AG20443 (cell line): ENCODE measurements around the gene PGLYRP3.

Source experiments
- DNase-seq: peaks from one replicate; pipeline ENCODE4 v3.0.0; 2012; ENCODE audit warnings: low spot score, mixed read lengths

PGLYRP3 gene

GRCh38 chr1:153260585-153261280, 52.0 kb downstream of the PGLYRP3 start:
- DNase-seq, result no peak

- DNase-seq, result no peak
Measured at GRCh38 chr1:153259387-153259786, 53.4 kb downstream of the PGLYRP3 start, which contains the start of gene LORICRIN. LORICRIN (plus strand) TSS chr1:153259687; CDS start chr1:153260950, 1,263 bp downstream.

DNA sequence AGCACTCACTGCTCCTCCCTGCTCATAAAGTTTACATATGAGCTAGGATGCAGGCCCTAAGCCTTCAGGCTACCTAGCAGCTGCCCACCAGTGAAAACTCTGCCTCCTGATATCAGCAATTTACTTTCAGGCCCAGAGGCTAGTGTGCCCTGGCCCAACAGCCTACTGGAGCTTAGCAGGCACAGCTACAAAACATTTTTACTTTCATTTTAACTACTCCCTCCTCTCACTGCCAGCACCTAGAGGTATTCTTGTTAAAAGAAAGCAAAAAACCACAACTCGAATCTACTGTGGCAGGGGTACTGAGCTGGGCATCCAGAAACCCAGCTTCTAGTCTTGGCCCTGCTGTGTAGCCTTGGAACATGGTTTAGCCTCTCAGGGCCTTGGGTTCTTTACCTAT, 59.1 kb downstream of the PGLYRP3 start:
- no peak for DNase-seq

DNA sequence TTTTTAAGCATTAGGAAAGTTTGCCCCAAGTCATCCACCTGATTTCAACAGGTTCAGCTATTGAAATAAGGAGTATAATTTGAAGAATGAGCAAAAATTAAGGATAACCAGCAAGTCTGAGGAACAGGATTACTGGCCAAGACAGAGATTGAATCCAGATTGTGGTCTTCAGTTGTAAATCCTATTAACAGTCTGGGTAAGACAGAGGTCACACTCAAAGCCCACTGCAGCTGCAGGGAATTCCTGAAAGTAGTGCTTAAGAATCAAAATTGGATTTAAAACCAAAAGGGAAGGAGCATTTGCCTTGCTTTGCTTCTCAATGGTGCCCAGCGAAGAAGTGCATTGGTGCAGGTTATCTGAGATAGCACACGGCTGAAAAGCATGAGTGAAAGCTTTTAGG, 59.7 kb downstream of the PGLYRP3 start:
- DNase-seq, result no peak

DNA sequence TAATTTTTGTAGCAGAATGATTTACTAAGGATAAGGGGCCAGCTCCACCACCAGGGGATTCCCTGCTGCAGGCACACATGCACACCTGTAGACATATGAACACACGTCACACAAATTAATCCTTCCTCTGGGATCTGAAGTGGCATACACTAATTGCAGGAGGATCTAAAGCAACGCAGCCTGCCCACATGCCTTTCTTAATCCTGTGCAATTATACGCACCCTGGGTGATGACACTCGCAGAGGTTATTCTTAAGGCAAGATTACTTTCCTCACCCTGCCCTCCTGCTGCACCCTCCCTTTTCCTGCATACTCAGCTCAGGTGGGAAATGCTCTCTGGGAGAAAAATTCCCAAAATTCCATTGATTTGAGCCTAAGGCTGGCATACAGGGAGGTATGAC, 60.8 kb downstream of the PGLYRP3 start:
- no peak for DNase-seq

DNA sequence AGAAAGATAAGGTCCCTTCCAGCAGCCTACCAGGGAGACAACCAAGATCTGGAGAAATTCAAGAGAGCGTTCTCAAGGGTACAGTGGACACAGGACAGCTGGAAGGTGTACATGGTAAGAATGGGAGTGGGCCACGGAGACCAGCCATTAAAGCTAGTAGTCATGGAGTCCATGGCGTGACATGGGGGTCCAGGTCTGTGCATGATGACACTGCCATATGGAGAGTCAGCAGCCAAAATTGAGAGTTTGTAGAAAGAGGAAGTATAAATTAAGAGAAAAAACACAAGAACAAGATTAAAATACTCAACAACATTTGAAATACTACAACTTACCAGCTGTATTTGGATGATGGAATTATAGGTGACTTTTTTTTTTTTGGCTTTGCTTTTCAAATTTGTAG, 61.2 kb downstream of the PGLYRP3 start:
- no peak for DNase-seq

- no peak for DNase-seq
Measured at GRCh38 chr1:153251087-153251486, 61.7 kb downstream of the PGLYRP3 start.

DNA sequence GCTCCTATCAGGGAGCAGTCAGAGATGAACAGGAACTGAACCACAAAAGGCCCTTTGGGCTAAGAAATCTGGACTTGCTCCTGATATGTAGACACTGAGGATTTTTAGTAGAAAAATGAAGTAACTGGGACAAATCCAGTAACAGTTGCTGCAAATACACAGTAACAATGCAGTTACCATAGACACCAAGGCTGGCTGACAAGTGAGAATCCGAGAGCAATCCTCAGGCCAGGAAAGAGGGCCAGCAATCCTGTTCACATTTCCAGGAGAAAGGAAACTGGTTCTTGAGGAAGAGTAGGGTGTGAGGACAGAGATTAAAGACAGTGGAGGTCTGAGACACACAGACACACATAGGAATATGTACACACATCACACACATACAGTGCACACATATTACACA, 62.6 kb downstream of the PGLYRP3 start:
- no peak for DNase-seq

- no peak for DNase-seq
Measured at GRCh38 chr1:153248176-153248879, 64.4 kb downstream of the PGLYRP3 start.
